GM18526 (cell line): ENCODE data around the gene RGS6.

ENCODE experiments used
- POLR2A ChIP-seq: IDR thresholded peaks from 3 replicates; pipeline ENCODE4 v1.6.1; 2011; ENCODE audit not compliant: insufficient read length; ENCODE audit errors: extremely low read depth

Gene RGS6

DNA sequence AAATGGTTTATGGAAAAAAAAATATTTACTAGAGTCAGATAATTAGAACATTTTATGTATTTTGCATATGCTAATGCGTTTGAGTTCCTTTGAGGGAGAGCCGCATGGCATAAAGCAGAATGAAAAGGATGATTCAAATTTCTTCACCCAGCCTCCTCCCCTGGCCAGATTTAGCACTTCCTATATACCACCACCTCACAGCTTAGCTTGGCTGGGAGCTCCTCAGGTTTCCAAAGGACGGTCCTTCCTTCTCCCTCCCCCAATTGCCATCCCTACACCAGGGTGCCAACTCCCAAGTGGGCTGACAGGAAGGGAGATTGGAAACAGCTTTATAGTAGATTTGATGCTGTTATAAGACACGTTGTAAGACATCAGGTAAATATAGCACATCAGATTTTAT lies 157.4 kb downstream of the RGS6 start:
- TF ChIP-seq POLR2A, result no peak

DNA sequence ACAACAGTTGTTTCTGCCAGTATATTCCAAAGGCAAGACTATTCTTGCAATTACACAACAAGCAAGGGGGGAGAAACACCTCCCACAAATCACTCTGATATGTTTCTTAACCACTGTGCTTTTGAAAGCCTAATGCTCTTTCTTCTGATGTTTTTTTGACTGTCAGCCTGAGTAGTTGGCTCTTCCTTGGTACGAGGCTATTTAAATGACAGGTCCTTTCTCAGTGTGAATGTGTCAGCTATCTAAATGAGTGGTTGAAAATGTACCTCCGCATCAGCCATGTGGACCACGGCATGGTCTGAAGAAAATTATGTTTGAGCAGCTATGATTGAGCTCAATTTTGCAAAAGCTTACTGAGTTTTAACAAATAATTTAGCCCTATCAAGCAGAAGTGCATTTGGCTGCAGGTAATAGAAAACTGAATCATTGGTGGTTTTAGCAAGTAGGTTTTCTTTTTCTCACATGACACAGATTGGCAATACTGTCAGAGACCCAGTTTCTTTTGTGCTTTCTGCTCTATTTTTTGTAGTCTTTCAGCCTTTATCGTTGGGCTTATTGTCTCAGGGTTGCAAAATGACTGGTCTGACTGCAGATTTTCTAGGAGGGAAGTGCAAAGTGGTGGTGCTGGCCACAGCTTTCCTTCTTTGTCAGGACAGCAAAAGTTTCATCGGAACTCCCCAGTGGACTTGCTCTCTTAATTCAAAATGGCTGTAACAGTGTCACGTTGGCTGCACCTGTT lies 162.8 kb downstream of the RGS6 start:
- TF ChIP-seq POLR2A, result no peak

DNA sequence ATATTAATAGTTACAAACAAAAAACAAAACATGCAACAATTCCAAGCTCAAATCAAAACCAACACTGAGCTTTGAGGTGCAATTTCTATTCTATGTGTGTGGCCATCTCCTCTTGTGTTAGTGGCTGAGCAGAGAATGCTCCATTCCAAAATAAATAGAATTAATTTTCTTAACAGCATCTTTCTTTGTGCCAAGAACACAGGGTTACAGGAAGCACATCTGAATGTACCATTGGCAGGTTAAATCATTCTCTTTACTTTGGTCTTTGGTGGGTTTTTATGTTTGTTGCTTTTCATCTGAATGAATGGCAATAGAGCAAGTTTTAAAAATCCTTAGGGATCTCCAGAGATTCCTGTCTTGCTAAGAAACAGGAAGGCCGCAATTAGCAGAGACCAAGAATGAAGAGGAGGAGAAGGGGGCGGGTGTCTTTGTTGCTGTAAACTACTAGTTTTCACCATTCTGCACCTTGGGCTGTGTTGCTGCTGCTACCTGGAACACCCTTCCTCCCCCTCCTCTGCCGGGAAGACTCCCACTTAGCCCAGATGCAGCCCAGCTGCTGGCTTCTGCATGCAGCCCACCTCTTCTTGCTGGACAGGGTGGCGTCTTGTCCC lies 165.0 kb downstream of the RGS6 start:
- TF ChIP-seq POLR2A, result no peak

DNA sequence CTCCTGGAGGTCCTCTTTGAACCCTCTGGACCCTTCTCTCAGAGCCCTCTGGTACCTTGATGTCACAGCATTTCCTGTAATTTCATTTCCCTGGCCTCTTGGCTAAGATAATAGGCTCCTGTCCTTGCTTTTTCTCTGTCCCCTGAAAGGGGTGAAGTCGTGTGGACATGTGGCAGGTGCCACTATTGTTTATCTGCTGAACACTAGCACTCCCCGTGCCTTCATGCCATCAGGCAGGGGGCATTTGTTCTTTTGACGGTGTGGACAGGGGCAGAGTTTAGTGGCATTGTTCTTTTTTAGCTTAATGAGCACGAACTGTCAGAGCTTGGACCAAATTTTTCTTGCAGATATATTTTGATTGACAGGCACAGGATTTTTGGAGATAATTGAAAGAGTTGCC lies 166.0 kb downstream of the RGS6 start:
- no peak for TF ChIP-seq POLR2A

DNA sequence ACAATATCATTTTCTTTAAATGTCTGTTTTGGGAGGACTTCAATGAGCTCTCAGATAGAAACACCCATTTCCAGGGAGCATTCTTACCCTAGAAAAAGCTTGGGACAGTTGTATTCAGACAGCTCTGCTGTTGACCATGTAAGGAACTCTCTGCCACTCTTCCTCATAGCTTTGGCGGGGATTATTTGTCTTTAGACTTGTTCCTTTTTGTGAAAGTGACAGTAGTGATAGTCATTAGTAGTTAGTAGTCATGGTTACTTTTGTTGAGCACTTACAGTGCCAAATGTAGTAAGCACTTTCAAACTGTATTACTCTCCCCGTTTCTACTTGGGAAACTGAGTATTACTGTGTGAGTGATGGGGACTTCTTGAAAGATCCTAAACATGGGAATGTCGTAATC lies 167.3 kb downstream of the RGS6 start:
- no peak for TF ChIP-seq POLR2A

DNA sequence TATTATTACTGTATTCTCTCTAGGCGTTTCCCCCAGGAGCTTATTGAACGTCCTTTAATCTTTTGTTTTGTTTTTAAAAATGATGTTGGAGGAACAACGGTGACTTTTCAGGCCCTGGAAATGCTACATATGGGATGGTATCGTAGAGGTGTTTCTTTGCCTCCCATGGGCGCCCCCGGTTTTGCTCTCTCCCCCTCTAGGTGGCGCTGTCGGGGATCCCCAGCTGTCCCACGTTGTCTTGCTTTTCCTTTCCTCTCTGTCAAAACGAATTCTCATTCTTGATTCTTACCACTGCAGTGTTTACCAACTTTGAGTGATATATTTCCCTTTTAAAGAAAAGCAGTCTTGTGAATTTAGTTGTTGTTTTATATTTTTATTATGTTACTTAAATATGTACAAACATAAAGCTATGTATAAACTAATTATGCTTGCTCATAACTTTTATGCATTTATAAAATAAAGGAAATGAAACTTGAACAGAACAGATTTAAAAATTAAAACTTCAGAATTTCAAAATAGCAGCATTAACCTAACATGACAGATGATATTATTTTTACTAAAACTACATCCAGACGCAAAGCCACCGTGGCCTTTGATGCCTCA lies 171.9 kb downstream of the RGS6 start:
- no peak for TF ChIP-seq POLR2A

DNA sequence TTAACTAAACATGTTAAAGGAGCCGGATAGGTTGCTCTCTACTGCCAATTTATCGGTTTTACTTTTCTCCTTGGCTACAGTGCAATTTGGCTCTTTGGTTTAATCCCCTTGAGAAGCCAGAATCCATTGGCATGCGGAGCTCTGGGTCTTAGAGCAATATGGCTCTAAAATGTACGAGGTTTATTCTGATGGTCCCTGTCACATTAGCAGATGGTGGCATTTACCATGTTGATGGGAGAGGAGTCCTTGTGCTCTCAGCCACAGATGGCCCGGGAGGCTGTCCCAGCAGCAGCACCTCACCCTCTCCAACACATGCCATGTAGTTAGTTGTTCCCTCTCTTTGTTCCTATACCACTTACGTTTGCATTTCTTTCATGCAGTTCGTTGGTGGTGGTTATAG lies 179.7 kb downstream of the RGS6 start:
- TF ChIP-seq POLR2A, result no peak

DNA sequence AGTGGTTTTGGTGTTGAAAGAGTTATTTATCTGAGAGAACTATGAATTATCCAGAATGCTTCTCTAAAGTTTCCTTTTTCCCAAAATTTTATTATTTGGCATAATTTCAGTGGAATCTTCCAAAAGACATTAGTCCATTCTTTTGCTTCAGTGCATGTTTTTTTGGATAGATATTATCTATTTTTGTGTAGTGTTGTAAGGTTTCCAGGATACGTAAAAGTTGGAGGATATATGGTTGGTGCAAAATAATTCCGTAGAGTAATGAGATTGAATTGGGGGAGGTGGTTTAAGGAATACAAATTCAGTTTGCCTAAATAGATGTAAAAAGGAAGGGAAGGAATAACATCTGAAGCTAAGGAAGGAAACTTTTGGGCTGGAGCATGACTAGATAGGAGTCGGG lies 186.6 kb downstream of the RGS6 start:
- TF ChIP-seq POLR2A, result no peak

DNA sequence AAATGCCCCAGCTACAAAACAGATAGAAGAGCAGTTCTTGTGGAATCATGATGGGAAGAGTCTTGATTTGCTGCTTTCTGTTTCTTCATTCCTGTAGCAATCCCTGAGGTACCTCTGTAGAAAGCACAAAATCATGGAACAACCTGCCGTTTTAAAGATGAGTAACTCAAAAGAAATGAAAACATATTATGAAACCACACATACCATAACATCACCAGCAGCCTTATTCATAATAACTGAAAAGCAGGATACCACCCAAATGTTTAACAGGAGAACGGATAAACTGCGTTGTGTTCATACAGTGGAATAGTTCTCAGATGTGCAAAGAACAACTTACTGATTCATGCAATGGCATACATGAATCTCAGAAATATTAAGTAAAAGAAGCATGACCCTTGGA lies 188.1 kb downstream of the RGS6 start:
- TF ChIP-seq POLR2A, result no peak

DNA sequence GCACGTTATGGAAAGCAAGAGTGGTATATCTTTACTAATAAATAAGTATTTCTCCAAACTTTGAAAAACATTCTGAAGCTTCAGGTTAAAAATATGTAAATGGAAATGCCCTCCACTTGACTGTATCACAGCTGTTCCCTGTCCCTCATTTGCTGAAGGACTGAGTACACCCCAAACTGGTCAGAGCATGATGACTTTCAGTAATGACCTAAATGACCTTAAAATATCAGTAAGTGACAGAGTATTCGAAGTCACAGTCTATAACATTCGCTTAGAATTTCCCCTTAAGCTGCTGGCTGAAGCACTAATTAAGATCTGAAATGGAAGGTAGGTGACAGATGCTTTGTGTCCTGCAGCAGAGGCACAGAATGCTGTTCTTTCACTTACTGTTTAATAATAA lies 191.5 kb downstream of the RGS6 start:
- TF ChIP-seq POLR2A, result no peak

DNA sequence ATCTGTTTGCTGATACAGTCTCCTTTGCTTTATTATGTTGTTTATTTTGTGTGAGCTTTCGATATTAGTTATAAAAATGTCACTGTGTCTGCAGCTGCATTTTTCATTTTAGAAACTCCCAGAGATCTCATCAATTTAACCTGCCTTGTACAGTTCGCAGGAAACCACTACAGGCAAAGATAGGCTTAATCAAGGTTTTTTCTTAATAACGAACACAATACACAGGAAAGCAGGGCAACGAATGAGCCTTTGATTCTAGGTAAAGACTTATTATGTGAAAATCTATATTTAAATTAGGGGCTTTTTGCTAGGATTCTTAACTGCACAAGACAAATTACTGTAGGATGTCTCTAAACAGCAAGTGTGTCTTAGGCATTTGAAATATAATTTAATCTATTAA lies 191.9 kb downstream of the RGS6 start:
- TF ChIP-seq POLR2A, result no peak

DNA sequence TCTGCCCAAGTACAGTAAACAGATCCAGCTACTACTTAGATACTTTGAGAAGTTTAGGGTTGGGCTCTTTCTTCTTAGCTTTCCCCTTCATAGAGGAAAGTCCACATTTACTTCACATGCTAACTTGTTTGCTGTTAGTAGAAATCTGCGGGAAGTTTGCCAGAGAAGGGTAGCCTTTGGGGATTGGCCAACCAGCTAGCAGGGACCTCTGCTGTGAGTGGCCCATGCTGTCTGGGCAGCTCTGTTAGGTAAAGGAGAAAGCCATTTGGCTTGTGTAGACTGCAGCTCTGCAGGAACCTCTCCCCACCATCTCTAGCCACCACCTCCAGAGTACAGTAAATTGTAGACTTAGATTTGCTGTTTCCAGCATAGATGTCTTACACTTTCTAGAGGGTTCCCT lies 193.9 kb downstream of the RGS6 start:
- no peak for TF ChIP-seq POLR2A

DNA sequence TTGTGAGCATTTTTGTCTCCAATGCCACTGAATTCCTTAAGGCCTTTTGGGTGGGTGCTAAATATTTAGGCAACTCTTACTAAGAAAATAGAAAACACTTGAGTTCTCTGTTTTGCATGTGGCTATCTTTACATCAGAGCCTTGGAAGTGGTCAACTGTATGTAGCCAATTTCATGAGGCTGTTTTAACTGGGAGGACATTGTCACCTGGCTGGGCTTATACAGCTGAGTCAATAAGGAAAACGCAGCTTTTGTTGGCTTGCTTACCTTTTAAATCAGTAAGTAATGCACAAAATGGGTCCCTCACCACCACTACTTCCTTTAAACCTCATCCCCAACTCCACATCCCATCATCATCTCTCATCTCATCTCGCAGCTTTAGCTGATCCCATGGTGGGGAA lies 194.3 kb downstream of the RGS6 start:
- TF ChIP-seq POLR2A, result no peak

DNA sequence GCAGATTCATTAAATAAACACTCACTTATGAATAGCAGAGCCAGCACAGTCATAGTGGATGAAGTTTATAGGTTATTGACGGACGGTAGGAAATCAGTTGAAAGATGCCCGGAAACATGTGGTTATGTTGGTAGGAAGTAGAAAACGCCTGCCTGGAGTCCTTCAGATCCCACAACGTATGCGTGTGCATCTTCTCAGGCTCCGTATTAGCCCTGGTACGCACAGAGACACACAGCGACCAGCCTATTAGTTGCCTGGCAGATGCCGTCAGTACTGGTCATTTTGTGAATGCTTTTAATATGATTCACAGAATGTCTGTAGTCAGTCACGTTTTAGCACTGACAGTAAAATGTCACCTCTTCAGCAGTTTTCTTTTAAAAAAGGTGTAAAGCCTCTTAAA lies 196.4 kb downstream of the RGS6 start:
- no peak for TF ChIP-seq POLR2A

DNA sequence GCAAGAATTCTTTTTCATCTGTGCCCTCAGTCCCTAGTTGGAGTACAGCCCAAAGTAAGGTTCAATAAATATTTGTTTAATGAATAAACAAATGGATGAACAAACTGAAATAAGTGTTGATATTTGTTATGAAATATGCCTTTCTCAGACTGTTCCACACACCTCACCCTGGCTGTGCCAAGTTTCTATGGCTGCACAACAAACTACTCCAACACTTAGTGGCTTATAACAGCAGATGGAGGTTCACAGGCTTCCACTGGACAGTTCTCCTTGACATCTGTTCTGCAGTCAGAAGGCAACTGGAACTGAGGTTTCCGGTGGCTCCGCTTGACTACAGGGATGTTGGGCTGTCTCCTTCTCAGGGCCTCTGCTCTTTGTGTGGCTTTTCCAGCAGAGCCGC lies 197.1 kb downstream of the RGS6 start:
- TF ChIP-seq POLR2A, result no peak

DNA sequence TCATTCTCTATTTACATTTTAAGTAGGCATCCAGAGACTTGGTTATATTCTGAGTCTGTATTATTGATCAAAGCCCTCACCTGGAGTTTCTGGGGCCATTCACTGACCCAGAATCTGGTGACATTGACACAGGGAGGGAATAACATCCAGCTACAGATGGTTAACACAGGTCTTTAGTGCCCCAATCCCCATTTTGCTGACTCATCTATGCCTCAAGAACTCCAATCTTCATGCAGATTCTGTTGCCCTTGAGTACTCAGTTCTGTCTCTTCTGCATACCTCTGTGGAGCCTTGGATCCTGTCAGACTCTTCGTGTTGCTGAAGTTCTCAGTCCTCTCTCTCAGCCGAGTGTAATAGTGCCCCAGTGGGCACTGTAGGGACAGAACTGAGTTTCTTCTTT lies 208.9 kb downstream of the RGS6 start:
- TF ChIP-seq POLR2A, result no peak

DNA sequence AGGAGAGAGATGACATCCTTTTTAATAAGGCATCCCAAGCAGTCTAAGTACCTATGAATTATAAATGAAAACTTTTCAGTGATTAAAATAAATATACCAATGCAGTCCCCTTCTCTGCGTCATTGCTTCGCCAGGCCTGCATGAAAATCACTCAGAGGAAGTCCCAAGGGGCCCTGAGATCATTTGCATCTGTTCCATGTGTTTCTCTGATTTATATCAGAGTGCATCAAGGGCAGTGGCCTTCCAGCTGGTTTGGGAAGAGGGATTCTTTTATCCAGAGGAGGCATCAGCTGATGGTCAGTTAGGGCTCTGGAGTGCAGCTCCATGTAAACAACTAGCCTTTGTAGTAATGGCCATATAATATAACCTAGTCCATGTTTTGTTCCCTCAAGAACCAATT lies 210.1 kb downstream of the RGS6 start:
- no peak for TF ChIP-seq POLR2A
